Retina (tissue), 1 donor: ENCODE results near the gene CFAP100.

Experiments
- DNase-seq: peaks from one replicate; pipeline ENCODE4 v3.0.0-alpha.2; 2016

Gene CFAP100

GRCh38 chr3:126406389-126407296 lies 11.9 kb downstream of the CFAP100 start:
- DNase-seq = no peak

GRCh38 chr3:126407412-126408044 lies 12.8 kb downstream of the CFAP100 start:
- DNase-seq = no peak

- DNase-seq = no peak
Observed at GRCh38 chr3:126408099-126408498, 13.4 kb downstream of the CFAP100 start.

- no peak for DNase-seq
Observed at GRCh38 chr3:126412841-126413692, 18.4 kb downstream of the CFAP100 start.

GRCh38 chr3:126413693-126414080 lies 19.0 kb downstream of the CFAP100 start:
- no peak for DNase-seq

- no peak for DNase-seq
Observed at GRCh38 chr3:126414406-126414805, 19.7 kb downstream of the CFAP100 start.

GRCh38 chr3:126414961-126415660 lies 20.4 kb downstream of the CFAP100 start:
- DNase-seq = no peak

- no peak for DNase-seq
Observed at GRCh38 chr3:126415661-126416591, 21.2 kb downstream of the CFAP100 start.

- DNase-seq = no peak
Observed at GRCh38 chr3:126416943-126417342, 22.2 kb downstream of the CFAP100 start.

- no peak for DNase-seq
Observed at GRCh38 chr3:126417515-126417914, 22.8 kb downstream of the CFAP100 start.

GRCh38 chr3:126417981-126418530 lies 23.3 kb downstream of the CFAP100 start:
- no peak for DNase-seq

GRCh38 chr3:126418661-126419131 lies 24.0 kb downstream of the CFAP100 start:
- DNase-seq = no peak

GRCh38 chr3:126419151-126419703 lies 24.5 kb downstream of the CFAP100 start:
- DNase-seq = no peak

- no peak for DNase-seq
Observed at GRCh38 chr3:126419886-126420786, 25.4 kb downstream of the CFAP100 start.

- DNase-seq = no peak
Observed at GRCh38 chr3:126421573-126422119, 26.9 kb downstream of the CFAP100 start.

- DNase-seq = no peak
Observed at GRCh38 chr3:126422121-126422520, 27.4 kb downstream of the CFAP100 start.

GRCh38 chr3:126422571-126423091 lies 27.9 kb downstream of the CFAP100 start:
- DNase-seq = no peak

- DNase-seq = no peak
Observed at GRCh38 chr3:126423191-126424038, 28.7 kb downstream of the CFAP100 start.
